Mesenteric fat pad (tissue), 1 donor: Measurements from ENCODE around the gene VAV2. TPM values are rescaled to one million over a fixed set of nuclear protein-coding genes. Genes with fewer than 3 reads are reported as not detected.

Source experiments
- DNase-seq: peaks from one replicate; pipeline ENCODE4 v3.0.0-alpha.2; 2020; ENCODE audit warnings: low spot score
- total RNA-seq: library from RNA; stranded (reverse); fragmentation: NEBNext Ultra II Directional; extraction: Animal tissue kit (Norgen Biotek cat#: 25700); gene quantifications from one replicate; pipeline ENCODE4 v1.2.1, GENCODE V29; 2021
- donor health status: DM: yes; HTN: yes; CAD: no.

VAV2 gene
- total RNA-seq, 1 donor from 2014 or later, result 19.3 TPM

DNA sequence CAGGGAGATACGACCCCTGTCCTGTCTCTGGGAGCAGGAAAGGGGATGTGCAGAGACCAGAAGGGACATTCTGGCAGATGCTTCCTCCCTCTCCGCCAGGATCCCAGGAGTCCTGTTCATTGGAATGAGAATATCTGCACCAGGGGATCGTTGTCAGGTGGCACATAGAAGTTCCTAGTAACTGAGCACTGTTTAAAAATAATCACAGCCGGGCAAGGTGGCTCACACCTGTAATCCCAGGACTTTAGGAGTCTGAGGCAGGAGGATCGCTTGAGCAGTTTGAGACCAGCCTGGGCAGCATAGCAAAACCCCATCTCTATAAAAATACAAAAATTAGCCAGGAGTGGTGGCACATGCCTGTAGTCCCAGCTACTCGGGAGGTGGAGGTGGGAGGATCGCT is 266.2 kb downstream of the VAV2 start:
- DNase-seq, result peak; percentile 53

DNA sequence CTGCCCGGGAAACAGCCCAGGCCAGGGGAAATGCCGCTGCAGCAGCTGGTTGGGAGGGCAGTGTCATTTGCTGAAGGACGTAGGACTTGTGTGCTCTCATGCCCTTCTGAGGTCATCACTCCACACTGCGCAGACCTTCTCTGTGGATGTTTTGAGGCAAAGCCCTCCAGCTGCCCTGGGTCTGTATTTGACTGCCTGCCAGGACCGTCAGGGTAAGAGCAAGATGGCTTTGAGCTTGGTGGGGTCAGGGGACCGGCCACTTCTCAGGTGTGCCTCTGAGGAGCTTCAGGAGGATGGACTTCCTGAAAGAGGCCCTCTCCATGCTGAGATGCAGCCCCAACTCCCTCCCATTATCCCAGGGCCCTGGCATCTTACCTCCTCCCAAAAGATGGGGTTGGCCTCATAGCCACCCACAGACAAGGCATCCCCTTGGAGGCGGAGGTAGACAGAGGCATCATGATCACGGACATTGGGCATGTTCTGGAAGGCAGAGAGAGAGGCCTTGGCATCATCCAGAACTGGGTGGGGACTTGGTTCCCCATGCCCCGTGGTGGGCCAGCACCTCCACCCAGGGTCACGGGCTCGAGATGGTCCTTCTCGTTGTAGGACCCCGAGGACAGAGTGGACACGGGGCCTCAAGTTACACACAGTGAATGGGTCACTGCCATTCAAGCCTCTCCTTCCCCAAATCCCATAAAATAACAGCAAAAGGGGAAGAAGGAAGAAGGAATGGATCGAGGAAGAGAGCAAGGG is 273.4 kb downstream of the VAV2 start:
- DNase-seq, result no peak

DNA sequence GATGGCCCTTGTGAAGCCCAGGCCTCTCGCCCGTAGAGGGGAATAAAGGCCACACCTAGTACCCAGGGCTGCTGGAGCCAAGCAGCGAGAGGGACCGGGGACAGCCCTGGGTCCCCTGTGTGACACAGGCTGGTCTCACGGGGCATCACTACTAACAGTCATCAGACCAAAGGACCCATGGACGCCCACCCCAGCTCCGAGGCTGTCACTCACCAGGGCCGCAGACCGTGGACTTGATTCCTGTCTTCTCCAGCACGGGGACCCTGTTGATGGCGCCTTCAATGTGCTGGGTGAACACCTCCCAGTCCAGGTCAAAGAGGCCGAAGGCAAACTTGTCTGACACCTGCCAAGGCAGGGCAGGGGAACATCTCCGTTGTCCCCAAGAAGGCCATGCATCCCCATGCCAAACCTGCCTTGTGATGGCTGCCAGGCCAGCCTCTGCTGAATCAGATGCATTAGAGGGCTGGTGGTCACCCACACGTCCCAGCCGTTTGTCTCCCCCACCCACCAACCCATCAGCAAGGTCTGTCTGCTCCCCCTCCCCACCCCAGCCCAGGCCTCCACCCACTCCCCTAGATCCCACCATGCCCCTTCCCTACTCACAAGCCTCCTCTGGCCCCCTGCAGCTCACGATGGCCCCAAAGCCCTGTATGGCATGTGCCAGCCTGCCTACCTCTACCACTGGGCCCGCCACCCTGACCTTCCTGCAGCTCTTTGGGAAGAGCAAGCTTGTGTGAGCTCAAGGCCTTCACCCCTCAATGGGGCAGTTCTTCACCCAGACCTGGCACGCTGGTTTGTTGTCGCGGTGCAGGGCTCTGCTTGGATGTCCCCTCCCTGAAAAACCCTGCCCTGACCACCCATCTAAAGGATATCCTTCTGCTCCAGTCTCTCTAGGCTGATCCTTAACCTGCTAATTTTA is 274.8 kb downstream of the VAV2 start:
- no peak for DNase-seq

DNA sequence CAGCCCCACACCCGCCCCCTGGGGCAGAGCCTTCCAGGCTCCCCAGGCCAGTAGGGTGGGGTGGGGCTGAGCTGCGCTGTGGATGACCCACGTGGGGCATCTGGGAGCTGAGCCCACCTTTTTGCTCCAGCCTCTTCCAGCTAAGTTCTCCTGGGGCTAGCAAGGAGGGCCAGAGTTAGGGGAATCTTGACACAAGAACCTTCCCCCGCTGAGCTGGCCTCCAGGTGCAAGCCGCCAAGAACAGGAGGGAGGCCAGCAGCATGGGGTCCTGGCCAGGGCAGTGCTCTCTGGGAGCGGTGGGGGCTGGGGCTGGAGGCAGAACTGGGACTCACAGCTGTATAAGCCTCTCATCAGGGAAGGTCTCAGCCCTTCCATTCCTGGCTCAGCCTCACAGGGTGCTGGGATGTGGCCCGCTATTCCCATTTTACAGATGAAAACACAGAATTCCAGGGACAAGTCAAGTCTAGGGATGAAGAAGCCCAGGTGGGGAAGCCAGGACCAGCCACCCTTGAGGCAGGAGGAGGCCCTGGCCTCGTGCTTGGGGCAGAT is 275.5 kb downstream of the VAV2 start:
- DNase-seq, result no peak

DNA sequence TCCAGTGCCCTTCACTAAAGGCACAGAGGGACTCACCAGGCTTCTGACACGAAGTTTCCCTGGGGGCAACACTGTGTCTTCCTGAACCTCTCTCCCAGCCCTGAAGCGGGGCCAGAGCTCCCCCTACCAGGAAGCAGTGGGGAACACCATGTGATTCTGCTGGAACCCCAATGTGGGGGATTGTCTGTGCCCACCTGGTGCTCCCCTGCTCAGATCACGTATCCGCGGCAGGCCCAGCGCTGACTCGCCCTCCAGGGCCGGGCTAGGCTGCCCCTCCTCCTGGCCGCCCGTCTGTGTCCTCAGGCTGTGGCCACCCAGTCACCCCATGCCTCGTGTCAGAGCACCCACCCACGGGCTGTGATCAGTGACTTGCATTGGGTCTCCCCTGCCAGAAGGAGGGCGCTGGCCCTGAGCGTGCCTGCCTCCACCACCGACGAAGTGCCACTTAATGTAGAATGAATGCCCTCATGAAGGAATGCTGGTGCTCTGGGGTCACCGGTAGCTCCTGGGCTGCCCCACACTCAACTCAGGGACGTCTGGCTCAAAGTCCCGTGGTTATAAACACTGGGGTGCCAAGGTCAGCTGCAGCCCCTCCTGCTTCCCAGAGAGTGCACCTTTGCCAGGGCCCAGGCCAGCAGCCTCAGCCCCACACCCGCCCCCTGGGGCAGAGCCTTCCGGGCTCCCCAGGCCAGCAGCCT is 276.1 kb downstream of the VAV2 start:
- DNase-seq, result no peak

DNA sequence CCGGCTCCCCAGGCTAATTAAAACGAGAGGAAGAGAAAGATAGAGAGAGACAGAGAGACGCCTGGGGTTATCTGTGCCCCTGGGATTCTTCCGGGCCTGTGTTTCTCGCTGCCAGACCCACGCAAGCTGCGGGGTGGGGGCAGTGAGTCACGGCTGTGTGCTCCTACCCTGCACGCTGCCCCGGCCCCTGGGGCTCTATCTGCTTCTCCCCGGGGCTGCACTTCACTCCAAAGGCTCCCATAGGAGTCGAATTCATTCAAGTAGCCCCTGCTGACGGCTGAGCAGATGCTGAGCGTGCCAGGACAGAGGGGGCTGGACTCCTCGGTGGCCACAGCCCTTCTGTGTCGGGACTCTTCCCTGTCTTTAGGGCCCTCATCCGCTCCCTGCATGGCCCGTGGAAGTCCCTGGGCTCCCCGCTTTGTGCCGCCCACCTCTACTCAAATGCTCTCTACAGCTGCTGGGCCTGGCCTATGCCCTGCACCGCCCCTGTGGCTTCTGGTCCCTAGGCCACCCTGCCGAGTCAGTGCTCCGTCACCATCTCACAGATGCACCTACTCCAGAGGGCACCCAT is 276.7 kb downstream of the VAV2 start:
- no peak for DNase-seq

DNA sequence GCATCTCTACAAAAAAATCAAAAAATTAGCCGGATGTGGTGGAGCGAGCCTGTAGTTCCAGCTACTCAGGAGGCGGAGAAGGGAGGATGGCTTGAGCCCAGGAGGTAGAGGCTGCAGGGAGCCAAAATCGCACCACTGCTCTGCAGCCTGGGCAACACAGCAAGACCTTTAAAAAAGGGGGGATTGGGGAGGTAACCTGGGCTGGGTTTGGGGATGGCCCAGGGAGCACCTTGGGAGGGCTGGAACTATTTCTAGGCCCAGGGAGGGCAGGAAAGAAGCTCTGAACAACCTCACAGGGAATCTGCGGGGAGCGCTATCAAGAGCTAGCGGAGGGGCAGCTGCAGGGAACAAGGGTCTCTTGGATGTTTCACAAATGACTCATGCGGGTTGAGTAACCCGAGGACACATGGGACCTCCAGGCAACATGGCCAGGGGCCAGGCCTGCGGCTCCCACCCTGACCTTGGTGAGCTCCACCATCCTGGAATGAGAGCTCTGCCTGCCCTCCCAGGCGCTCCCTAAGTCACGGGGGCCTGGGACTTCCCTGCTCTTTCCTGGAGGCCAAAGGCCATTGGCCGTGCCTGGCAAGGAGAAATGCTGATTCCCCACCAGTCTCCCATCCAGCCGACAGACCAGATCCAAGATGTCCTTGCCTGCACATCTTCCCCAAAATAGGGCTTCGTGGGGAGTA is 277.4 kb downstream of the VAV2 start:
- DNase-seq, result no peak

DNA sequence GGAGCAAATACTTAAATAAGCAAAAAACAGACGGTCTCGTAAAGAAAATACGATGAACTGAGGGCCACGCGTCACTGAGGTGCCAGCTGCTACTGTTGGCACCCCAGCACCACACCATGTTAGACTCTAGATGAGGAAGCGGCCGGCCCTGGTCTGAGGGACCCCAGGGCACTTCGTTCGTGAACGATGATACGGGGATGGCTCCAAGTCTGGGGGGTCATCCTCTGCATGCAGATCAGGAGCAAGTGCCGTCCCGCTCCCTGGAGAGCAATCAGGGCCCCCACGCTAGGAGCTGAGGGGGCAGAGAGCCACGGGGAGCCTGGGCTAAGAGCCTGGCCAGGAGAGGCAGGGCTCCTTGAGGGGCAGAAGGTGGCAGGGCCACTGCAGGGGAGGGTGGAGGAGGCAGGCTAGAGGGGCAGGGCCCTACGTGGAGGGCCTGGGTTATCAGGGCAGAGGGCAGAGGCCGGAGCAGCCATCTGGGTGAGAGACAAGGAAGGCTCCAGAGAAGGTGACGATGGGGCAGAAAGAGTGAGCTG is 278.1 kb downstream of the VAV2 start:
- DNase-seq, result no peak

DNA sequence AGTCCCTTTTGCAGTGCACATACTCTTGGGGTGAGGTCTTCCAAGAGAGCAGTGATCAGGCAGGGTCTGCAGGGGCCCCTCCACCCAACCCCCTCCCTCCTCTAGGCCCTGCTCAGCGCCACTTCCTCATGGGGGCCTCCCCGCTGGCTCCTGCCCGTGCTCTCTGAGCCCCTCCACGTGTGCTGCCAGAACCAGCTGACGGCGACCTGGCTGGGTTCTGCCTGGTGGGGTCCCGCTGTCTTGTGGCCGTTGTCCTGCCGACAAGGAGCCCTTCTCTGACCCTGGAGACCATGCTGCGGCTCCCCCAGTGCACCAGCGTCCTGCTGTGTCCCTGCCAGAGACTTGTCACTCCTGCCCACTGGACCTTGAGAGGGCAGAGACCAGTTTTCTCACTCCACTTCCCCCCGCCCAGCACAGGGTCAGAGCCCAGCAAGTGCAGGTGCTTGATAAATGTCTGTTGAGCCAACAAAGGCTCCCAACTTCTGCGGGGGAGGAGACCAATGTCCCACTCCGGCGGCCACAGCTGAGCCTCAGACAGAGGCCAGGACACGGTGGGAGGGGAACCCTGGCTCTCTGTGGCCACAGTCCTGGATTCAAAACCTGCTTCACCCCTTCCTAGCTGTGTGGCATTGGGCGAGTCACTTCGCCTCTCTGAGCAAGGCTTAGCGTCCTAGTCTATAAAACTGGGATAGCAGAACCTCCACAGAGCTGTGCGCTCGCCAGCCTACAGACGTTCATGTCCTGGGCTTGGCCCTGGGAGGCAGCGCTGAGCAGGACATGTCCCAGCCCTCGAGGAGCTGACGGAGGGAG is 278.8 kb downstream of the VAV2 start:
- DNase-seq, result no peak

DNA sequence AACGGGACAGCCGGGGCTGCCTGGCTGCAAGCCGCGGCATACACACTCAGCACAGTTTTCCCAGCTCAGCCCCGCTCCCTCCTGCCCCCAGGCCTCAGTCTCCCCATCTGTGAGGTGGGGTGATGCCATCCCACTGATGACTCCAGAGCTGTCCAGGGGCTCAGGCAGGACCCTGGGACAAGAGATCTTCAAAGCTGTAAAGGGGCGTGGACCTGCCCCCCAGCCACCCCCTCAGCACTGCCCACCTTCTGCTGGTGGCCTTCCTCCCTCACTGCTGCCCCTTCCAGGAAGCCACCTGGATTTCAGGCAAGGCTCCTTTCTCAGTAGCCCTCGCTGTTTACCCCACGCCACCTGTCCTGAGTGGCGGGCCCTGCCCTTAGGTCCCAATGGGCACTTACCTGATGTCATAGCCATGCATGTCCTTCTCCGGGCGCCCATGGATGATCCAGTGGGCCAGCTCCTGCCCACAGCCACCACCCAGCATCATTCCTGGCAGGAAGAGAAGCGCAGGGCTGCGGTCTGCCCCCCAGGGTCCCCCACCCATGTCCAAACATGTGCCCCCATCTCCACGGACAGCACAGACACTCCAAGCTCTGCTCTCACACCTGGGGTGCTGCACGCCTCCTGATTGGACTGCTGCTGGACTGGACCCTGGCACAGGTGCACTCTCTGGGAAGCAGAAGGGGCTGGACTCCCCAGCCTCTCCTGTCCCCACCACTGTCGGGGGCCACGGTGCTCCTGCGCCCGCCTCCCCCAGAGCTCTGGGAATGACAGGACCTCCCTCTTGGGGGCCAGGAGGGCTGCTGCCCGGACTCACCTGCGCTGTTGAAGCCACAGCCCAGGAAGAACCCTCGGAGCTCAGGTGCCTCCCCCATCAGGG is 279.7 kb downstream of the VAV2 start:
- no peak for DNase-seq

Other genes starting within 250 kb of the VAV2 start
- gene BRD3OS, start 33.2 kb upstream of the VAV2 start, total RNA-seq, result 13.5 TPM
- 28.6 TPM for gene BRD3, start 75.7 kb upstream of the VAV2 start, total RNA-seq
- gene WDR5, start 143.8 kb upstream of the VAV2 start, total RNA-seq, result 28.7 TPM
- 255 TPM for gene RNU6ATAC, start 172.2 kb upstream of the VAV2 start, total RNA-seq